HepG2 (cell line): ENCODE data around the gene FFAR1. TPM values are rescaled to one million over a fixed set of nuclear protein-coding genes. Genes with fewer than 3 reads are reported as not detected.

ENCODE experiments used
- ADNP ChIP-seq: sonication (generic); formaldehyde crosslinking; IDR thresholded peaks from 2 replicates; pipeline ENCODE4 v1.4.0; 2020; ENCODE audit warnings: missing genetic modification reagents
- GATA4 ChIP-seq: sonication (generic); IDR thresholded peaks from 2 replicates; pipeline ENCODE4 v1.6.1; 2016; ENCODE audit warnings: antibody characterized with exemption, low read depth, borderline replicate concordance
- HINFP ChIP-seq: sonication (generic); formaldehyde crosslinking; IDR thresholded peaks from 2 replicates; pipeline ENCODE4 v1.4.0; 2020; ENCODE audit warnings: low read depth, mild to moderate bottlenecking, missing genetic modification reagents
- MEIS2 ChIP-seq: sonication (generic); formaldehyde crosslinking; IDR thresholded peaks from 2 replicates; pipeline ENCODE4 v1.9.0; 2021; ENCODE audit warnings: mild to moderate bottlenecking, missing genetic modification reagents
- MYNN ChIP-seq: sonication (generic); formaldehyde crosslinking; IDR thresholded peaks from 2 replicates; pipeline ENCODE4 v1.4.0; 2020; ENCODE audit warnings: mild to moderate bottlenecking, low read depth, missing genetic modification reagents
- ZBTB20 ChIP-seq: sonication (generic); formaldehyde crosslinking; IDR thresholded peaks from 2 replicates; pipeline ENCODE4 v1.8.1; 2023; ENCODE audit warnings: missing genetic modification reagents, low read depth, mild to moderate bottlenecking, borderline replicate concordance
- ZFY ChIP-seq: sonication (generic); formaldehyde crosslinking; IDR thresholded peaks from 2 replicates; pipeline ENCODE4 v1.4.0; 2020; ENCODE audit warnings: missing genetic modification reagents
- ZKSCAN8 ChIP-seq: IDR thresholded peaks from 2 replicates; pipeline ENCODE4 v1.6.1; 2016; ENCODE audit warnings: borderline replicate concordance, missing genetic modification reagents, missing compliant biosample characterization
- ZNF781 ChIP-seq: sonication (generic); formaldehyde crosslinking; IDR thresholded peaks from 2 replicates; pipeline ENCODE4 v1.5.1; 2020; ENCODE audit warnings: borderline replicate concordance, mild to moderate bottlenecking, missing genetic modification reagents; ENCODE audit errors: not compliant biosample characterization
- polyA plus RNA-seq, 8 experiments: library from polyadenylated mRNA; depleted of rRNA in 3 of 8; stranded (reverse) in 7 of 8; unstranded in 1 of 8; fragments of >200 nt; fragmentation: Illumina TruSeq in 4 of 8; extraction: Trizol in 4 of 8; gene quantifications; 2 replicates each; pipeline versions ENCODE4 v1.2.1 to v1.2.3, GENCODE V29; 2011 to 2016; ENCODE audit warnings: low read depth in 4 of 8, missing spikeins in 1 of 8, mixed read lengths in 1 of 8; ENCODE audit not compliant: insufficient read depth in 1 of 8
- total RNA-seq, 5 experiments: library from RNA; depleted of rRNA; stranded (reverse); fragments of >200 nt; fragmentation: Illumina TruSeq; extraction: Trizol; gene quantifications; 2 replicates each; pipeline ENCODE4 v1.2.3, GENCODE V29; 2016; ENCODE audit warnings: low read depth in 1 of 5
- TF ChIP-seq, protein P1 (sequence below): sonication (generic); formaldehyde crosslinking; IDR thresholded peaks from 2 replicates; pipeline ENCODE4 v1.4.0; 2020; ENCODE audit warnings: mild to moderate bottlenecking, missing genetic modification reagents, borderline replicate concordance
- TF ChIP-seq, protein P2 (sequence below): sonication (generic); formaldehyde crosslinking; IDR thresholded peaks from 2 replicates; pipeline ENCODE4 v1.4.0; 2020; ENCODE audit warnings: missing genetic modification reagents, mild to moderate bottlenecking, borderline replicate concordance
- TF ChIP-seq, protein P3 (sequence below): sonication (generic); formaldehyde crosslinking; conservative IDR thresholded peaks from 2 replicates; pipeline ENCODE4 v1.4.0; 2020; ENCODE audit warnings: mild to moderate bottlenecking, missing genetic modification reagents, moderate library complexity

FFAR1 gene
- total and polyA plus RNA-seq, 2 of the 13 experiments (the other 11 are each of a cell fraction or from before 2014, with no cell fraction given) = not detected

- TF ChIP-seq, protein P1, sequence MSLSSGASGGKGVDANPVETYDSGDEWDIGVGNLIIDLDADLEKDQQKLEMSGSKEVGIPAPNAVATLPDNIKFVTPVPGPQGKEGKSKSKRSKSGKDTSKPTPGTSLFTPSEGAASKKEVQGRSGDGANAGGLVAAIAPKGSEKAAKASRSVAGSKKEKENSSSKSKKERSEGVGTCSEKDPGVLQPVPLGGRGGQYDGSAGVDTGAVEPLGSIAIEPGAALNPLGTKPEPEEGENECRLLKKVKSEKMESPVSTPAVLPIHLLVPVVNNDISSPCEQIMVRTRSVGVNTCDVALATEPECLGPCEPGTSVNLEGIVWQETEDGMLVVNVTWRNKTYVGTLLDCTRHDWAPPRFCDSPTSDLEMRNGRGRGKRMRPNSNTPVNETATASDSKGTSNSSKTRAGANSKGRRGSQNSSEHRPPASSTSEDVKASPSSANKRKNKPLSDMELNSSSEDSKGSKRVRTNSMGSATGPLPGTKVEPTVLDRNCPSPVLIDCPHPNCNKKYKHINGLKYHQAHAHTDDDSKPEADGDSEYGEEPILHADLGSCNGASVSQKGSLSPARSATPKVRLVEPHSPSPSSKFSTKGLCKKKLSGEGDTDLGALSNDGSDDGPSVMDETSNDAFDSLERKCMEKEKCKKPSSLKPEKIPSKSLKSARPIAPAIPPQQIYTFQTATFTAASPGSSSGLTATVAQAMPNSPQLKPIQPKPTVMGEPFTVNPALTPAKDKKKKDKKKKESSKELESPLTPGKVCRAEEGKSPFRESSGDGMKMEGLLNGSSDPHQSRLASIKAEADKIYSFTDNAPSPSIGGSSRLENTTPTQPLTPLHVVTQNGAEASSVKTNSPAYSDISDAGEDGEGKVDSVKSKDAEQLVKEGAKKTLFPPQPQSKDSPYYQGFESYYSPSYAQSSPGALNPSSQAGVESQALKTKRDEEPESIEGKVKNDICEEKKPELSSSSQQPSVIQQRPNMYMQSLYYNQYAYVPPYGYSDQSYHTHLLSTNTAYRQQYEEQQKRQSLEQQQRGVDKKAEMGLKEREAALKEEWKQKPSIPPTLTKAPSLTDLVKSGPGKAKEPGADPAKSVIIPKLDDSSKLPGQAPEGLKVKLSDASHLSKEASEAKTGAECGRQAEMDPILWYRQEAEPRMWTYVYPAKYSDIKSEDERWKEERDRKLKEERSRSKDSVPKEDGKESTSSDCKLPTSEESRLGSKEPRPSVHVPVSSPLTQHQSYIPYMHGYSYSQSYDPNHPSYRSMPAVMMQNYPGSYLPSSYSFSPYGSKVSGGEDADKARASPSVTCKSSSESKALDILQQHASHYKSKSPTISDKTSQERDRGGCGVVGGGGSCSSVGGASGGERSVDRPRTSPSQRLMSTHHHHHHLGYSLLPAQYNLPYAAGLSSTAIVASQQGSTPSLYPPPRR (CRISPR knock-in tag) = peak; percentile 79; the same call in 1 of the 2 replicates
- TF ChIP-seq MEIS2 (CRISPR knock-in tag) (no peak), ZFY (0 out of 2 replicates have a peak, but pooled peaks have one; percentile 19), ADNP (CRISPR knock-in tag) (no peak), ZKSCAN8 (CRISPR knock-in tag) (0 out of 2 replicates have a peak, but pooled peaks have one; percentile 67), GATA4 (no peak), MYNN (CRISPR knock-in tag) (peak; percentile 57; the same call in 1 of the 2 replicates), ZNF781 (CRISPR knock-in tag) (no peak), HINFP (CRISPR knock-in tag) (peak; percentile 70; the same call in 1 of the 2 replicates), ZBTB20 (peak; percentile 82; the same call in 1 of the 2 replicates)
- TF ChIP-seq, protein P2, sequence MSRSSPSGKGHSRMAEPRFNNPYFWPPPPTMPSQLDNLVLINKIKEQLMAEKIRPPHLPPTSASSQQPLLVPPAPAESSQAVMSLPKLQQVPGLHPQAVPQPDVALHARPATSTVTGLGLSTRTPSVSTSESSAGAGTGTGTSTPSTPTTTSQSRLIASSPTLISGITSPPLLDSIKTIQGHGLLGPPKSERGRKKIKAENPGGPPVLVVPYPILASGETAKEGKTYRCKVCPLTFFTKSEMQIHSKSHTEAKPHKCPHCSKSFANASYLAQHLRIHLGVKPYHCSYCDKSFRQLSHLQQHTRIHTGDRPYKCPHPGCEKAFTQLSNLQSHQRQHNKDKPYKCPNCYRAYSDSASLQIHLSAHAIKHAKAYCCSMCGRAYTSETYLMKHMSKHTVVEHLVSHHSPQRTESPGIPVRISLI (CRISPR knock-in tag) = no peak
- TF ChIP-seq, protein P3, sequence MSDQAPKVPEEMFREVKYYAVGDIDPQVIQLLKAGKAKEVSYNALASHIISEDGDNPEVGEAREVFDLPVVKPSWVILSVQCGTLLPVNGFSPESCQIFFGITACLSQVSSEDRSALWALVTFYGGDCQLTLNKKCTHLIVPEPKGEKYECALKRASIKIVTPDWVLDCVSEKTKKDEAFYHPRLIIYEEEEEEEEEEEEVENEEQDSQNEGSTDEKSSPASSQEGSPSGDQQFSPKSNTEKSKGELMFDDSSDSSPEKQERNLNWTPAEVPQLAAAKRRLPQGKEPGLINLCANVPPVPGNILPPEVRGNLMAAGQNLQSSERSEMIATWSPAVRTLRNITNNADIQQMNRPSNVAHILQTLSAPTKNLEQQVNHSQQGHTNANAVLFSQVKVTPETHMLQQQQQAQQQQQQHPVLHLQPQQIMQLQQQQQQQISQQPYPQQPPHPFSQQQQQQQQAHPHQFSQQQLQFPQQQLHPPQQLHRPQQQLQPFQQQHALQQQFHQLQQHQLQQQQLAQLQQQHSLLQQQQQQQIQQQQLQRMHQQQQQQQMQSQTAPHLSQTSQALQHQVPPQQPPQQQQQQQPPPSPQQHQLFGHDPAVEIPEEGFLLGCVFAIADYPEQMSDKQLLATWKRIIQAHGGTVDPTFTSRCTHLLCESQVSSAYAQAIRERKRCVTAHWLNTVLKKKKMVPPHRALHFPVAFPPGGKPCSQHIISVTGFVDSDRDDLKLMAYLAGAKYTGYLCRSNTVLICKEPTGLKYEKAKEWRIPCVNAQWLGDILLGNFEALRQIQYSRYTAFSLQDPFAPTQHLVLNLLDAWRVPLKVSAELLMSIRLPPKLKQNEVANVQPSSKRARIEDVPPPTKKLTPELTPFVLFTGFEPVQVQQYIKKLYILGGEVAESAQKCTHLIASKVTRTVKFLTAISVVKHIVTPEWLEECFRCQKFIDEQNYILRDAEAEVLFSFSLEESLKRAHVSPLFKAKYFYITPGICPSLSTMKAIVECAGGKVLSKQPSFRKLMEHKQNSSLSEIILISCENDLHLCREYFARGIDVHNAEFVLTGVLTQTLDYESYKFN (CRISPR knock-in tag) = peak; percentile 87
Measured at GRCh38 chr19:35380450-35381124, 32.9 kb downstream of the FFAR1 start (continued).
